UCSD-AML1 (cell line): ENCODE data around the gene RPL10.

ENCODE experiments used
- DNase-seq: peaks from one replicate; lab custom pipeline; 2025; ENCODE audit not compliant: unreplicated experiment; lab: John Stamatoyannopoulos, UW

Gene RPL10

GRCh38 chrX:154362085-154362742 lies 36.0 kb upstream of the RPL10 start:
- no peak for DNase-seq

- no peak for DNase-seq
Observed at GRCh38 chrX:154363706-154364439, 34.3 kb upstream of the RPL10 start.

DNA sequence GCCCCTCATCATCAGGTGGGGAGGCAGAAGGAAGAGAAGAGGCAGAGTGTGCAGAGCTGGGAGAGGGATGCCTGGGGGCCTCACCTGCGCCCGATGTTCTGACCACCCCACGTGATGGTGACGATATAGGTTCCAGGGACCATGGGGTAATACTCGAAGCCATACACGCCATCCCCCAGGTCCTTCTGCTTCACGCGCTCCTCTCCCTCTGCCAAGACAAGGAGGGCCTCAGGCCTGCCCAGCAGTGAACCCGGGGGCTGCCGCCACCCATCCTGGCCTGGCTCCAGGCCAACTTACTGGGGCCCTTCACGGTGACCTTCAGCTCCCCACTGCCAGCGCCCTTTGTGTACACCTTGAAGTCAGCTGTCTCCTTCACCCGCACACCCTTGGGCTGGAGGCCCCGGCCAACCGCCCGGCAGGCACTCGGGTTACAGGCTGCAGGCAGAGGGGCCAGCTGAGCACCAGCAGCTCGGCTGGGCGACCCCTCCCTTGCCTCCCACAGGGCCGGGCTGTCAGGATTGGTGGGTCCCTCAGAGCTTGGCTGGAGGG lies 33.1 kb upstream of the RPL10 start:
- no peak for DNase-seq

- no peak for DNase-seq
Observed at GRCh38 chrX:154365997-154366665, 32.0 kb upstream of the RPL10 start.

DNA sequence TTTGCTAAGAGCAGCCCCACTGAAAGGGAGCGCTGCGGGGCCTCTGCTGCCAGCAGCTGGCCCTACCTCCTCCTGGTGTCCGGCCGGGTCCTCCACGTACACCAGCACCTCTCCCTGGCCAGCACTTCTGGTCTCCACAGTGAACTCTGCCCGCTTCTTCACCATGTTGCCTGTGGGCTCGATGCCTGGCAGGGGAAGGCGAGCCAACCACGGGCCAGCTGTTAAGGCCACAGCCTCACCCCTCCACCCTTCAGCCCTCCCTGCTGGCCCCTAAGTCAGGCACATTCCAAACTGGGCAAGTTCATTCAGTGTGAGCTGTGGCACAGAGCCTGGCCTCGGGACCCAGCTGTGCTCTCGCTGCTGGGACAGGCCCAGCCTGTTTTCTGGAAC lies 31.5 kb upstream of the RPL10 start:
- no peak for DNase-seq

- no peak for DNase-seq
Observed at GRCh38 chrX:154367474-154368308, 30.5 kb upstream of the RPL10 start.

- DNase-seq, result peak; percentile 81
Observed at GRCh38 chrX:154368630-154369448, 29.3 kb upstream of the RPL10 start.

- peak; percentile 74 for DNase-seq
Observed at GRCh38 chrX:154369449-154370299, 28.5 kb upstream of the RPL10 start.

GRCh38 chrX:154370300-154371016 lies 27.7 kb upstream of the RPL10 start:
- no peak for DNase-seq

- peak; percentile 89 for DNase-seq
Observed at GRCh38 chrX:154371017-154371788, 27.0 kb upstream of the RPL10 start.

- no peak for DNase-seq
Observed at GRCh38 chrX:154371789-154372300, 26.3 kb upstream of the RPL10 start.

DNA sequence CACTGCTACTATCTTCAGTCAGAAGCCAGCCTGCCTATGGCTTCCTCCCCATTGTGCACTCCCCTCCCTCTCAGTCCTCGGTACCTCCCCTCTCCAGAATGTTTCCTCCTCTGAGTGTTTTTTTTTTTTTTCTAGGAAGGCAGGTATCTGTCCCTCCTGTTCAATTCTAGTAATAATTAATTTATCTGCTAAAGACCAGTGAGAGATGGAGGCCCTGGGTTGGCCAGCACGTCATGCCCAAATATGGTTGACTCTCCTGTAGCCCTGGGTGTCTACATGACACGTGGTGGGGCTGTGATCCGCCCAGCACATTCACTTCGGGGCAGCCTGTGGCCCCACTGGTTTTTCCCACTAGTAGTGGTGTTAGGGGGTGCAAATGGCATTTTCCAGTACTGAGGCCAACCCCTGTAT lies 25.6 kb upstream of the RPL10 start:
- DNase-seq, result no peak

DNA sequence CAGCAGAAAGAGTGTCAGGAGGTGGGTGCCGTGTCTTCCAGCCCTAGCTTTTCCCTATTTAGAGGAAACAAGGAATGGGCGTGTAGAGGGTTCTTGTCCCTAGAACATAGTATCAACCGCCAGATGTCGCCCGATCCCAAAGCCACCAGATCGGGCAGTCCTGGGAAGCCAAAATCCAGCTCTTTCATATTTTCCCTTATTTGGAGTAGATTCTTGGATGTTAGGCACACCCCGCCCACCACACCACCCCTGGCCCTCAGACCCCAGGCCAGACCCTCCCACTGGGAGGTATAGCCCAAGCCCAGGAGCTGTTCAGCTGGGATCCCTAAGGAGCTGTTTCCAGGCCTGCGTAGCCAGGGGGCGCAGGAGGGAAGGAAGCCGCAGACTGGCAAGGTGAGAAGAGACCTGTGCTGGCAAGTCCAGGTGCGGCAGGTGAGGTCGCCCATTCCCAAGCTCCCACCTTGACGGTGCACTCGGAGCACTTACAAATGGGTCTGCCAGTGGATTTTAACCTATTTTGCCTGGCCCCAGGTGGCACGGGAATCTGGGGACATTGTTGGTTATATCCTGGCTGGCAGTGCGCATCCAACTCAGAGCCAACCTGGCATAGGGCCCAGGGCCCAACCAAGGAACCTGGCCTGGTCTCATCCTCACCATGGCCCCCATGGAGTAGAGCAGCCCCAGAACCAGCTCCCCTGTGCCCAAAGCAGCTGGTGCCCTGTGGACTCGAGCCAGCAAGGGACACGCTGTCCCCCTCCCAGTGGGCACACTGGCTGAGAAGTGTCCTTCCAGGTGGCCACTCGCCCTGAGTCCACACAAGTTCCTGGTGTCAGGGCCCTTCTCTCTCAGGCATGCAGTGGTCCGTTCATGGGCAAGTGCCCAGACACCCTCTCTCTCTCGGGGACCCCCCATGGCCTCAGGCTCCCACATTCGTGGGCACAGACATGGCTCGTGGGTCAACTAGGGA lies 24.6 kb upstream of the RPL10 start:
- DNase-seq, result no peak

DNA sequence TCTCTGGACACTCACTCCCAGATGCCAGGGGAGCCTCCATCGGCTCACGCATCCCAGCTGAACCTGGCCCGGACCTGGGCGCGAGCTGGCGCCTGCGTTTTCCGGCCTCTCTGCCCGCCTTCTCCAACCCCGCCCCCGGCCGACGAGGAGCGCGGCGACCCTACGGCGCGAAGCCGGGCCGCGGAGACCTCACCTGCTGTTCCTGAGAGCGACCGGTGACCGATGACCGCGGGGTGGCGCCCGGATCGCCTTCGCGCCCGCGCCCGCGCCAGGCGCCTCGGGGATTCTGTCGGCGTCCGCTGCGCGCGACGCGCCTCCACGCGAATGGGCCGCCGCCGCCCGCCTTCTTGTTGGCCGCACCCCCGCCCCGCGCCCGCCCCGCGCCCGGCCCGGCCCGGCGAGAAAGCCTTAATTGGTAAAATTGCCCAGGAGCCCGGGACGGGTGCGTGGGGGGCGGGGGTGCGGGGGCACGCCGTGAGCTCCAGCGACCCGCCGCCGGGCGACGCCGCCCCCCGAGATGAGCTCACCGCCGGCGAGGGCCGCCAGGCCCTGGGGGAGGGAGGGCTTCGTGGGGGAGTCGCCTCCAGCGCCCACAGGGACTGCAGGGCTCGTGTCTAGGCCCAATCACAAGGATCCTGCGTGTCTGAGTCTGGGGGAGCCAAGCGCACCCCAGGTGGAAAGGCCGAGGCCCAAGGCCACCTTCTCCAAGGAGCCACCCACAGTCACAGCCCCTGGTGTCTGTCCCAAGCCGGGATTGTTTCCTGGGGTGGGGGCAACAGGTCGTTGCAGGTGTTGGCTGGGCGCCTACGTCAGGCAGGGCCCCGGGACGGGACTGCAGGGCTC lies 23.6 kb upstream of the RPL10 start, which contains the start of gene FLNA:
FLNA (minus strand) TSS at position 322 of the 843 bp plus-strand sequence. CDS start 3,389 bp downstream, outside the sequence.
- DNase-seq, result no peak

DNA sequence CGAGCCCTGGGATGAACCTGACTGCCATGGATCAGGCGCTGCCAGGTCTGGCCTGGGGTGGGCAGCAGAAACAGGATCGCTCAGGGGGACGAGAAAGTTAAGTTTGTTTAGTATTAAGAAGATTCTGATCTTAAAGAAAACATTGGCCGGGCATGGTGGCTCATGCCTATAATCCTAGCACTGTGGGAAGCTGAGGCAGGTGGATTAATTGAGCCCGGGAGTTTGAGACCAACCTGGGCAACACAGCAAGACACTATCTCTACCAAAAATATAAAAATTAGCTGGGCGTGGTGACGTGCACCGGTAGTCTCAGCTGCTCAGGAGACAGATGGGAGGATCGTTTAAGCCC lies 23.0 kb upstream of the RPL10 start:
- DNase-seq, result no peak

DNA sequence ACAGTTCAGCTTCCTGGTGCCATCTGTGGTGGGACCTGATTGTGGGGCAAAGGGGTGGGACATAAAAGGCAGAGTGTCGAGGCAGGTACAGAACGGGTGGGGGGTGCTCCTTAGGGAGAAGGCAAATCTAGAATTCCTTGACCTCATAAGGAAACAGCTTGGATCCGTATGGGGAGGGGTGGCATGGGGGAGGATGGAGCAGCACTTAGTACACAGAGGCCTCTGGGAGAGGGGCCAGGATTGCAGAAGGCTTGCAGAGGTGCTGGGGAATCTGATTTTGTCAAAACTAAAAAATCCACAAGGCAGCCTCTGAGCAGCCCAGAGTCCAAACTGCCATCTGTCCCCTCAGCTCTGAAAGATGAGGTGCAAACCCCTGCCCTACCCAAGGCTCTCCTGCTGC lies 21.4 kb upstream of the RPL10 start:
- DNase-seq, result no peak
